Measurements from ENCODE around the gene SPAG5. TPM values are rescaled to one million over a fixed set of nuclear protein-coding genes. Genes with fewer than 3 reads are reported as not detected.

Gene SPAG5
- total and polyA plus RNA-seq, 8 donors: 1.2 to 48.7 (median 8.4) TPM

- H3K36me3 ChIP-seq: peaks cover 0 to 24% (median 12%) of the 10 kb centered on the region in 4 donors
- WGBS, 5 donors: 95 to 100% (median 97%) methylated on average over 1 of the region's 1 CpG
- H3K27ac ChIP-seq: no peak overlapping the region
- H3K9me3 ChIP-seq: no peaks in the 10 kb centered on the region
- intact Hi-C loops (cut with DNase I; ENCODE audit: low total_unique reads): no loop called here
- H3K4me3 ChIP-seq: no peak overlapping the region
- no peaks in the 10 kb centered on the region for H3K27me3 ChIP-seq
- DNase-seq: no peak
- H3K4me1 ChIP-seq: peaks cover 19 to 60% (median 34%) of the 10 kb centered on the region in 4 donors
- no peak for TF ChIP-seq POLR2A (IDR thresholded peaks at IDR 0.05)
- no peak for TF ChIP-seq POLR2AphosphoS5 (IDR thresholded peaks at IDR 0.05)
- no peak for TF ChIP-seq CTCF (IDR thresholded peaks at IDR 0.05)
- TF ChIP-seq EP300 (IDR thresholded peaks at IDR 0.05): no peak
Observed at GRCh38 chr17:28569446-28569845, 29.4 kb downstream of the SPAG5 start.

DNA sequence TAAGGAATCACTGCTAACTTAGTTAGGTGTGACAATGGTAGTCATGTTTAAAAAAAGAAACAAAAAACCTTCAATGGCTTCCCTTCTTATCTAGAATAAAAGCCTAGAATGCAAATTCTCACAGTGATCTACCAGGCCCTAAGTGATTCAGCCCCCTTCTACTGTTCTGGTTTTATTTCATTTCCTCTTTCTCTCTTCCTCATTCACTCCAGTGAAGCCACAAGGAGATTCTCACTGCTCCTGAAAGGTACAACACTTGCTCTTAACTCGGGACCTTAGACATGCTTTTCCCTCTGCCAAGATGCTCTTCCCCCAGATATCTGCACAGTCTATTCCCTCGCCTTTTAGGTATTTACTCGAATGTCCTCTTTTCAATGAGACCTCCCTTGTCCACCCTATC lies 31.2 kb downstream of the SPAG5 start:
- intact Hi-C loops (cut with DNase I; ENCODE audit: low total_unique reads): no loop called here
- Histone ChIP-seq H3K27me3 (no peaks in the 10 kb centered on the region), H3K36me3 (peaks cover 12 to 42% (median 29%) of the 10 kb centered on the region in 4 donors), H3K4me1 (peaks cover 16 to 57% (median 36%) of the 10 kb centered on the region in 4 donors), H3K9me3 (no peaks in the 10 kb centered on the region), H3K4me3 (no peak overlapping the region), H3K27ac (no peak overlapping the region)
- TF ChIP-seq POLR2A (IDR thresholded peaks at IDR 0.05) (no peak), POLR2AphosphoS5 (IDR thresholded peaks at IDR 0.05) (no peak), CTCF (IDR thresholded peaks at IDR 0.05) (no peak), EP300 (IDR thresholded peaks at IDR 0.05) (no peak)
- no peak for DNase-seq
- 85 to 90% (median 89%) methylated on average over 3 of the region's 3 CpGs for WGBS, 5 donors

DNA sequence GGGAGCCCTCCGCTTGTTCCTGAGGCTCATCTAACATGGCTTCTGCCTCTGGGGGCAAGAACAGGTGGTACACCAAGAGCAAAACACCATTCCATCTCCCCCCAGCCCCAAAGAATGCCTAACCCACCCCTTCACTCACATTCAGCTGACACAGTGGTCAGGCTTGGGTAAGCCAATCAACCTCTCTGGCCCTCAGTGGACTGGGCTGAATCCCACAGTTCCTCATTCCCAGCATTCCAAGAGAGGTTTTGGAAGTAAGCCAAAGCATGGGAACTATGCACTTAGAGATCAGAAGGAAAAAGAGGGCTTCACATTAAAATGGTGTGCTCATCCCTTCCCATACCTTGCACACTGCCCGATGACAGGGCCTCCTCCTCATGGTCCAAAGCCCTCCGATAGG lies 35.4 kb downstream of the SPAG5 start:
- no peaks in the 10 kb centered on the region for H3K9me3 ChIP-seq
- TF ChIP-seq CTCF (IDR thresholded peaks at IDR 0.05) (no peak), POLR2A (IDR thresholded peaks at IDR 0.05) (no peak), EP300 (IDR thresholded peaks at IDR 0.05) (no peak), POLR2AphosphoS5 (IDR thresholded peaks at IDR 0.05) (no peak)
- no peak for DNase-seq
- 87 to 92% (median 92%) methylated on average over 3 of the region's 3 CpGs for WGBS, 5 donors
- H3K4me1 ChIP-seq: peaks cover 0 to 25% (median 8%) of the 10 kb centered on the region in 4 donors
- no peak overlapping the region for H3K4me3 ChIP-seq
- intact Hi-C loops (cut with DNase I; ENCODE audit: low total_unique reads): no loop called here
- H3K27ac ChIP-seq: no peak overlapping the region
- H3K36me3 ChIP-seq: peaks cover 38 to 83% (median 70%) of the 10 kb centered on the region in 4 donors
- no peaks in the 10 kb centered on the region for H3K27me3 ChIP-seq

- H3K4me3 ChIP-seq: no peak overlapping the region
- 92 to 98% (median 95%) methylated on average over 3 of the region's 3 CpGs for WGBS, 5 donors
- H3K27me3 ChIP-seq: no peaks in the 10 kb centered on the region
- TF ChIP-seq CTCF (IDR thresholded peaks at IDR 0.05) (no peak), EP300 (IDR thresholded peaks at IDR 0.05) (no peak), POLR2A (IDR thresholded peaks at IDR 0.05) (no peak), POLR2AphosphoS5 (IDR thresholded peaks at IDR 0.05) (no peak)
- H3K36me3 ChIP-seq: peaks cover 51 to 68% (median 67%) of the 10 kb centered on the region in 4 donors
- peaks cover 7 to 35% (median 33%) of the 10 kb centered on the region in 4 donors for H3K4me1 ChIP-seq
- no peak for DNase-seq
- no peaks in the 10 kb centered on the region for H3K9me3 ChIP-seq
- no peak overlapping the region for H3K27ac ChIP-seq
- intact Hi-C loops (cut with DNase I; ENCODE audit: low total_unique reads): no loop called here
Observed at GRCh38 chr17:28555022-28555421, 43.8 kb downstream of the SPAG5 start.
